GM18909 (cell line): ENCODE measurements around the gene LMNA.
"Not testable (repeated sequence)": the region's sequence is repeated elsewhere in the genome, so short reads cannot be mapped to it uniquely, and the experiment has no call there.

Experiments used
- ATAC-seq: cut with Tn5 transposase; IDR thresholded peaks from one replicate; pipeline ENCODE4 v1.9.1; 2021; ENCODE audit warnings: mild to moderate bottlenecking; ENCODE audit not compliant: unreplicated experiment, poor library complexity

The LMNA gene

GRCh38 chr1:156119503-156120209 is 5.1 kb downstream of the LMNA start:
- no peak for ATAC-seq

- no peak for ATAC-seq
These were observed 5.8 kb downstream of the LMNA start for GRCh38 chr1:156120318-156120717.

GRCh38 chr1:156121005-156121404 is 6.5 kb downstream of the LMNA start:
- not testable (repeated sequence) for ATAC-seq

GRCh38 chr1:156121457-156121856 is 6.9 kb downstream of the LMNA start:
- ATAC-seq: no peak

- no peak for ATAC-seq
These were observed 7.6 kb downstream of the LMNA start for GRCh38 chr1:156122086-156122485.

- no peak for ATAC-seq
These were observed 8.2 kb downstream of the LMNA start for GRCh38 chr1:156122519-156123355.

GRCh38 chr1:156123356-156124196 is 9.1 kb downstream of the LMNA start:
- no peak for ATAC-seq

GRCh38 chr1:156124557-156125483 is 10.3 kb downstream of the LMNA start:
- ATAC-seq: no peak

- ATAC-seq: not testable (repeated sequence)
These were observed 11.0 kb downstream of the LMNA start for GRCh38 chr1:156125544-156125943.

GRCh38 chr1:156126043-156126629 is 11.6 kb downstream of the LMNA start:
- ATAC-seq: peak; percentile 31

GRCh38 chr1:156126630-156127534 is 12.4 kb downstream of the LMNA start:
- peak; percentile 42 for ATAC-seq

GRCh38 chr1:156128308-156128653 is 13.8 kb downstream of the LMNA start:
- no peak for ATAC-seq

GRCh38 chr1:156128654-156129597 is 14.4 kb downstream of the LMNA start:
- ATAC-seq: no peak

- ATAC-seq: no peak
These were observed 15.4 kb downstream of the LMNA start for GRCh38 chr1:156129687-156130577.

GRCh38 chr1:156130578-156130942 is 16.0 kb downstream of the LMNA start:
- ATAC-seq: no peak

- no peak for ATAC-seq
These were observed 20.4 kb downstream of the LMNA start for GRCh38 chr1:156134716-156135435.
